Measurements from ENCODE around the gene TBC1D10B.

- TF ChIP-seq CTCF (IDR thresholded peaks at IDR 0.05): no peak
- TF ChIP-seq EP300 (IDR thresholded peaks at IDR 0.05): no peak
Measured at GRCh38 chr16:30382111-30382881, 12.0 kb upstream of the TBC1D10B start, which contains the start of gene SEPTIN1.

Measured in suprapubic skin (tissue), 3 donors.